Endothelial cell (in vitro differentiated cells): Measurements from ENCODE around the gene ACCSL. TPM values are rescaled to one million over a fixed set of nuclear protein-coding genes. Genes with fewer than 3 reads are reported as not detected.

Source experiments
- DNase-seq: peaks from one replicate; pipeline ENCODE4 v3.0.0; 2021; ENCODE audit warnings: low spot score
- H3K27ac Mint-ChIP-seq: one replicate; pipeline ENCODE4 v1.8.0; 2021; ENCODE audit warnings: mixed read lengths, inconsistent platforms; ENCODE audit not compliant: unreplicated experiment
- H3K27me3 Mint-ChIP-seq: one replicate; pipeline ENCODE4 v1.8.0; 2021; ENCODE audit warnings: mild to moderate bottlenecking, moderate library complexity, mixed read lengths, inconsistent platforms; ENCODE audit not compliant: unreplicated experiment
- H3K36me3 Mint-ChIP-seq: one replicate; pipeline ENCODE4 v1.8.0; 2021; ENCODE audit warnings: mild to moderate bottlenecking, low read depth, mixed read lengths, inconsistent platforms; ENCODE audit not compliant: unreplicated experiment
- H3K4me1 Mint-ChIP-seq: one replicate; pipeline ENCODE4 v1.8.0; 2021; ENCODE audit warnings: mild to moderate bottlenecking, mixed read lengths, inconsistent platforms; ENCODE audit not compliant: unreplicated experiment
- H3K4me3 Mint-ChIP-seq: one replicate; pipeline ENCODE4 v1.8.0; 2021; ENCODE audit warnings: mild to moderate bottlenecking, mixed read lengths, inconsistent platforms; ENCODE audit not compliant: unreplicated experiment
- H3K9me3 Mint-ChIP-seq: one replicate; pipeline ENCODE4 v1.8.0; 2021; ENCODE audit warnings: mixed read lengths, inconsistent platforms; ENCODE audit not compliant: unreplicated experiment
- total RNA-seq: library from RNA; stranded (reverse); fragmentation: NEBNext Ultra II Directional; extraction: Animal tissue kit (Norgen Biotek cat#: 25700); gene quantifications from one replicate; pipeline ENCODE4 v1.2.1, GENCODE V29; 2021; ENCODE audit not compliant: unreplicated experiment
- TF ChIP-seq, protein P1 (sequence below): fragments of 200-600 bp; sonication (generic); IDR thresholded peaks from one replicate; pipeline ENCODE4 v1.5.0; 2021; ENCODE audit warnings: antibody characterized with exemption; ENCODE audit not compliant: unreplicated experiment

ACCSL gene
- total RNA-seq, 1 donor from 2014 or later = not detected

GRCh38 chr11:44072757-44073658 lies 25.2 kb downstream of the ACCSL start:
- H3K4me3 Mint-ChIP-seq = no peak overlapping the region
- TF ChIP-seq, protein P1, sequence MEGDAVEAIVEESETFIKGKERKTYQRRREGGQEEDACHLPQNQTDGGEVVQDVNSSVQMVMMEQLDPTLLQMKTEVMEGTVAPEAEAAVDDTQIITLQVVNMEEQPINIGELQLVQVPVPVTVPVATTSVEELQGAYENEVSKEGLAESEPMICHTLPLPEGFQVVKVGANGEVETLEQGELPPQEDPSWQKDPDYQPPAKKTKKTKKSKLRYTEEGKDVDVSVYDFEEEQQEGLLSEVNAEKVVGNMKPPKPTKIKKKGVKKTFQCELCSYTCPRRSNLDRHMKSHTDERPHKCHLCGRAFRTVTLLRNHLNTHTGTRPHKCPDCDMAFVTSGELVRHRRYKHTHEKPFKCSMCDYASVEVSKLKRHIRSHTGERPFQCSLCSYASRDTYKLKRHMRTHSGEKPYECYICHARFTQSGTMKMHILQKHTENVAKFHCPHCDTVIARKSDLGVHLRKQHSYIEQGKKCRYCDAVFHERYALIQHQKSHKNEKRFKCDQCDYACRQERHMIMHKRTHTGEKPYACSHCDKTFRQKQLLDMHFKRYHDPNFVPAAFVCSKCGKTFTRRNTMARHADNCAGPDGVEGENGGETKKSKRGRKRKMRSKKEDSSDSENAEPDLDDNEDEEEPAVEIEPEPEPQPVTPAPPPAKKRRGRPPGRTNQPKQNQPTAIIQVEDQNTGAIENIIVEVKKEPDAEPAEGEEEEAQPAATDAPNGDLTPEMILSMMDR = no peak

GRCh38 chr11:44078794-44079193 lies 31.0 kb downstream of the ACCSL start:
- Mint-ChIP-seq H3K27me3 (peaks cover 10% of the 10 kb centered on the region), H3K4me3 (peak overlapping the region; percentile 24), H3K36me3 (peaks cover 58% of the 10 kb centered on the region), H3K4me1 (peaks cover 31% of the 10 kb centered on the region), H3K9me3 (no peaks in the 10 kb centered on the region), H3K27ac (no peak overlapping the region)
- DNase-seq = no peak
- TF ChIP-seq, protein P1 = no peak

More at GRCh38 chr11:44072757-44073658, 25.2 kb downstream of the ACCSL start:
- H3K9me3 Mint-ChIP-seq = no peaks in the 10 kb centered on the region
- no peak for DNase-seq
- peaks cover 33% of the 10 kb centered on the region for H3K4me1 Mint-ChIP-seq
- H3K27me3 Mint-ChIP-seq = peaks cover 16% of the 10 kb centered on the region
- H3K27ac Mint-ChIP-seq = no peak overlapping the region
- H3K36me3 Mint-ChIP-seq = peaks cover 46% of the 10 kb centered on the region

DNA sequence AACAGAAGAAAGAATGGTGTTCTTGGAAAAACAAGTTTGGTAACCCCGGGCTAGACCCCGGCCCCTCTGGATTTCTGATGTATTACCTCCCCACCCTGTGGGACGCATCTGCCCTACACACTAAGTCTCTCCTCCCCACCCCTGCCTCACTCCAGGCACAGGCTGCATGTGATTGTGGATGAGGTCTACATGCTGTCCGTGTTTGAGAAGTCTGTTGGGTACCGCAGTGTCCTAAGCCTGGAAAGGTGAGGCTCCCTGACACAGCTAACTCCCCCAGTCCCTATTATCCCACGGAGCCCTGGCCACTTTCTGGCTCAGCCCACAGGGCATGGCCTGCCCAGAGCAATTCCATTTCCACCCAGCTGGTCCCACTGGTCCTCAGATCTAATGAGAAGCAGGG lies 31.6 kb downstream of the ACCSL start:
- Mint-ChIP-seq H3K9me3 (no peaks in the 10 kb centered on the region), H3K4me3 (no peak overlapping the region), H3K36me3 (peaks cover 63% of the 10 kb centered on the region), H3K4me1 (peaks cover 26% of the 10 kb centered on the region), H3K27ac (no peak overlapping the region), H3K27me3 (peaks cover 9% of the 10 kb centered on the region)
- no peak for DNase-seq
- TF ChIP-seq, protein P1 = no peak

DNA sequence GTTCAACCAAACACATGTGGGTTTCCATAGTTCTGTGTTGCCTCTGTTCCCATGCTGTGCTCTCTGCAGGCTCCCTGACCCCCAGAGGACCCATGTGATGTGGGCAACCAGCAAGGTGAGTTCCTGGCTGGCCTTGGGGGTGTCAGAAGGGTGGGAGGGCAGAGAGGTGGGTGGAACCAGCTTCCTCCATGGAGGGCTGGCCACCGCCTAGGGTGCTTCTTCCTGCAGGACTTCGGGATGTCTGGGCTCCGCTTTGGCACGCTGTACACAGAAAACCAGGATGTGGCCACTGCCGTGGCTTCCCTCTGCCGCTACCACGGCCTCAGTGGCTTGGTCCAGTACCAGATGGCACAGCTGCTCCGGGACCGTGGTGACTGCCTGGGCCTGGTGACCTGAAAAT lies 33.2 kb downstream of the ACCSL start:
- Mint-ChIP-seq H3K4me1 (peaks cover 12% of the 10 kb centered on the region), H3K9me3 (peaks cover 5% of the 10 kb centered on the region), H3K27me3 (peaks cover 9% of the 10 kb centered on the region), H3K4me3 (no peak overlapping the region), H3K27ac (no peak overlapping the region), H3K36me3 (peaks cover 59% of the 10 kb centered on the region)
- no peak for DNase-seq
- TF ChIP-seq, protein P1 = no peak

DNA sequence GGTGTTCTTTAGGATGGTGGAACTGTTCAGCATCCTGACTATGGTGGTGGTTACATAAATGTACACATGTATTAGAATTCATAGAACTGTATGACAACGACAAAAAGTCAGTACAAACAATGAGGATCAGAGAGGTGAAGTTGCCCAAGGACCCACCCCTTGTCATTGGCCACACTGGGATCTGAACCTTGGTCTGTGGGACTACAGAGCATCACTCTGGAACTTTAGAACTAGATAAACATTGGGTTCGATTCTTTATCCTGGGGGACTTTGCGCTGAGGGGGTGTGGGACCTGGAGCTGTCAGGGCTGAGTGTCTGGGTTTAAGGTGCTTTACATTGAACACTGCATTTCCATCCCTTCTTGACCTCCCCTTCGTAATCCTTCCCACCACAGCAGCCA lies 34.9 kb downstream of the ACCSL start:
- Mint-ChIP-seq H3K4me3 (no peak overlapping the region), H3K4me1 (no peaks in the 10 kb centered on the region), H3K27me3 (peaks cover 4% of the 10 kb centered on the region), H3K36me3 (peaks cover 56% of the 10 kb centered on the region), H3K27ac (no peak overlapping the region), H3K9me3 (peaks cover 5% of the 10 kb centered on the region)
- TF ChIP-seq, protein P1 = no peak
- no peak for DNase-seq
